ENCODE data around the gene VCAN. TPM values are rescaled to one million over a fixed set of nuclear protein-coding genes. Genes with fewer than 3 reads are reported as not detected.

Gene VCAN
- total RNA-seq, 2 experiments from 2014 or later = not detected

DNA sequence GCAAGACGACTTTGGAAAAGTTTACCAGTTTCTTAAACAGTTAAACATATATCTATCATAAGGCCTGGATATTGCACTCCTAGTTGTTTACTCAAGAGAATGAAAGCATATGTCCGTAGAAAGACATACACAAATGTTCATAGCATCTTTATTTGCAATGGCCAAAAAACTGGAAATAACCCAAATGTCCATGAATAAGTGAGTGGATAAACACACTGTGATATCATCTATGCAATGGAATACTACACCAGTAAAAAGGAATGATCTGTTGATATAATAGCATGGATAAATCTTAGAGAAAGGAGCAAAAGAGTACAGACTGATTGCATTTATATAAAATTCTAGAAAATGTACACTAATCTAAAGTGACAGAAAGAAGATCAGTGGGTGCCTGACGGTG lies 28.0 kb upstream of the VCAN start:
- no peak for DNase-seq
- Mint-ChIP-seq H3K9me3 (no peaks in the 10 kb centered on the region), H3K27ac (no peak overlapping the region), H3K27me3 (ENCODE audit: low read depth) (peaks cover 4% of the 10 kb centered on the region), H3K4me1 (ENCODE audit: low read depth) (no peaks in the 10 kb centered on the region), H3K36me3 (ENCODE audit: low read depth) (no peaks in the 10 kb centered on the region), H3K4me3 (no peak overlapping the region)
- CTCF ChIA-PET = no interaction called here
- intact Hi-C loops (cut with micrococcal nuclease) = no loop called here

- Mint-ChIP-seq H3K9me3 (no peaks in the 10 kb centered on the region), H3K4me3 (no peak overlapping the region), H3K36me3 (ENCODE audit: low read depth) (no peaks in the 10 kb centered on the region), H3K4me1 (ENCODE audit: low read depth) (no peaks in the 10 kb centered on the region), H3K27ac (no peak overlapping the region), H3K27me3 (ENCODE audit: low read depth) (peaks cover 4% of the 10 kb centered on the region)
- no peak for DNase-seq
- CTCF ChIA-PET = no interaction called here
- intact Hi-C loops (cut with micrococcal nuclease) = no loop called here
These were observed 27.1 kb upstream of the VCAN start for GRCh38 chr5:83444445-83444844.

DNA sequence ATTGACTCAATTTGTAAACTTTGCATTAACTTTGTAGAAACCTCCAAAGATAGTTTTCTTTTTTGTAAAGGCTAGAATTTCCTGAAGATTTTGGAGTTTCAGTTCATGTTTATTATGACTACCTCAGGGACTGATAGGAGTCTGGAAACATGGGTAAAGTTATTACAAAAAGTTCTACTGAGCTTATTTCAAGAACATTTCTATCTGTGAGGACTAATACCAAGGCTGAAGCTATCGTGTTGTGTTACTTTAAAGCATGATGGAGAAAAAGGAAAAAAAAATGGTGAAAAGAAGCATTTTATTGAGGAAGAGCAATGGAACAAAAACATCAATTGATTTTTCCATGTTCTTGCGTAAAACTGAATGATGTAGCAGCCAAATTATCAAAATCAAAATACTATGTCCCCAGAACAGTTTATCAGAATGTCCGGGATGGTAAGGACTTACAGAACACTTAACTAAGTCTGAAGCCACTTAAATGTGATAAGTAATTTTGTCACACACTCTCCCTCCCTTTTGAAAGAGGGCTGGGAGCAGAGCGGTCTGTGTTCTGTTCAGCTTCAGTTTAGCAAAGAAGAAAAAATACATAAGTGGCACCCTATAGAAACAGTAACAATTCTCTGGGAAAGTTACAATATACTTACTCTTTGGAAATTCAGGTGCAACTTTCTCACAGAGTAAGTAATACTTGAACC lies 25.1 kb upstream of the VCAN start:
- peaks cover 11% of the 10 kb centered on the region for H3K27me3 Mint-ChIP-seq (ENCODE audit: low read depth)
- CTCF ChIA-PET = interaction anchor here (0.6 kb wide), 1 partner anchor 1123 kb away, joined by 3 read pairs; no protein-coding TSS in a partner anchor
- H3K4me1 Mint-ChIP-seq (ENCODE audit: low read depth) = no peaks in the 10 kb centered on the region
- no peak for DNase-seq
- H3K27ac Mint-ChIP-seq = no peak overlapping the region
- no peaks in the 10 kb centered on the region for H3K36me3 Mint-ChIP-seq (ENCODE audit: low read depth)
- intact Hi-C loops (cut with micrococcal nuclease) = no loop called here
- H3K4me3 Mint-ChIP-seq = no peak overlapping the region
- H3K9me3 Mint-ChIP-seq = no peaks in the 10 kb centered on the region

GRCh38 chr5:83447533-83447932 lies 24.0 kb upstream of the VCAN start:
- intact Hi-C loops (cut with micrococcal nuclease) = no loop called here
- CTCF ChIA-PET = no interaction called here
- H3K27ac Mint-ChIP-seq = no peak overlapping the region
- no peaks in the 10 kb centered on the region for H3K4me1 Mint-ChIP-seq (ENCODE audit: low read depth)
- no peak overlapping the region for H3K4me3 Mint-ChIP-seq
- H3K36me3 Mint-ChIP-seq (ENCODE audit: low read depth) = no peaks in the 10 kb centered on the region
- H3K27me3 Mint-ChIP-seq (ENCODE audit: low read depth) = peaks cover 11% of the 10 kb centered on the region
- peaks cover under 1% of the 10 kb centered on the region for H3K9me3 Mint-ChIP-seq
- no peak for DNase-seq

- Mint-ChIP-seq H3K36me3 (ENCODE audit: low read depth) (peaks cover 3% of the 10 kb centered on the region), H3K27ac (no peak overlapping the region), H3K4me3 (no peak overlapping the region), H3K9me3 (peaks cover 21% of the 10 kb centered on the region), H3K27me3 (ENCODE audit: low read depth) (peaks cover 8% of the 10 kb centered on the region), H3K4me1 (ENCODE audit: low read depth) (no peaks in the 10 kb centered on the region)
- DNase-seq = no peak
- CTCF ChIA-PET = no interaction called here
- intact Hi-C loops (cut with micrococcal nuclease) = no loop called here
These were observed 21.2 kb upstream of the VCAN start for GRCh38 chr5:83450183-83450966.

- Mint-ChIP-seq H3K36me3 (ENCODE audit: low read depth) (peaks cover 3% of the 10 kb centered on the region), H3K4me3 (no peak overlapping the region), H3K9me3 (peaks cover 21% of the 10 kb centered on the region), H3K4me1 (ENCODE audit: low read depth) (no peaks in the 10 kb centered on the region), H3K27me3 (ENCODE audit: low read depth) (peaks cover 8% of the 10 kb centered on the region), H3K27ac (no peak overlapping the region)
- DNase-seq = no peak
- intact Hi-C loops (cut with micrococcal nuclease) = no loop called here
- CTCF ChIA-PET = interaction anchor here (0.7 kb wide), 1 partner anchor 808 kb away, joined by 4 read pairs; no protein-coding TSS in a partner anchor
These were observed 20.6 kb upstream of the VCAN start for GRCh38 chr5:83450967-83451248.

DNA sequence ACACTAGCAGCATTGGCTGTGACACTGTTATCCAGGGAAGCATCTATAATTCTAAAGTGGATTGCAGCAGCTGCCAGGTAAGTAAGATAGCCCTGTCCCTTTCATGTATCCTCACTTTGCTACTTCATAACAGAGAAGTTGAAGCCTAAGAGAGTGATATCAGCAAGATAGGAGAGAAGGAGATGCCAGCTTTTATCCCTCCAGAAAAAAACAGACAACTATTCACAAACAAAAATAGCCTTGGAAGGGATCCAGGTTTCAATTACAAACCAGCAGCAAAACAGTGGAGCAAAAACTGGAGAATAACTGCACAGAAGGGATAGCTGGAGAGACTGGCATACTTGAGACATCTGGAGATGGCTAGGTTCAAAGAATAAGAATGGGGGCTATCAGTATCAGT lies 19.6 kb upstream of the VCAN start:
- H3K4me1 Mint-ChIP-seq (ENCODE audit: low read depth) = no peaks in the 10 kb centered on the region
- no peak overlapping the region for H3K4me3 Mint-ChIP-seq
- DNase-seq = no peak
- CTCF ChIA-PET = no interaction called here
- H3K36me3 Mint-ChIP-seq (ENCODE audit: low read depth) = peaks cover 3% of the 10 kb centered on the region
- no peak overlapping the region for H3K27ac Mint-ChIP-seq
- H3K9me3 Mint-ChIP-seq = peaks cover 25% of the 10 kb centered on the region
- intact Hi-C loops (cut with micrococcal nuclease) = no loop called here
- peaks cover 7% of the 10 kb centered on the region for H3K27me3 Mint-ChIP-seq (ENCODE audit: low read depth)

DNA sequence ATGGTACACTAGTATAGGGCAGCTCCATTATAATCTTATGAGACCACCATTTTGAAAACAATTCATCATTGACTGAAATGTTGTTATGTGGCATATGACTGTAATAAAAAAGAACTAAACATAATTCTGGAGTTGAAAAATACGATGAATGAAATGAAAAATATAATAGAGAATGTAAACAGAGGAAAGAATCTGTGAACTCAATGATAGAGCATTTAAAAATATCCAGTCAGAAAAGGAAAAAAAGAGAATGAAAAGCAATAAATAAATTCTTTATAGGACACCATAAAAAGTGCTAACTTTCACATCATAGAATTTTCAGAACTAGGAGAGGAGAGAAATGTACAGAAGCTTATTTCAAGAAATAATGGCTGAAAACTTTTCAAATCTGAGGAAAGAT lies 17.6 kb upstream of the VCAN start:
- Mint-ChIP-seq H3K36me3 (ENCODE audit: low read depth) (peaks cover 3% of the 10 kb centered on the region), H3K4me1 (ENCODE audit: low read depth) (no peaks in the 10 kb centered on the region), H3K27ac (no peak overlapping the region), H3K4me3 (no peak overlapping the region), H3K27me3 (ENCODE audit: low read depth) (peaks cover 7% of the 10 kb centered on the region), H3K9me3 (peaks cover 25% of the 10 kb centered on the region)
- no peak for DNase-seq
- intact Hi-C loops (cut with micrococcal nuclease) = no loop called here
- CTCF ChIA-PET = no interaction called here

GRCh38 chr5:83464261-83464660 lies 7.3 kb upstream of the VCAN start:
- no peaks in the 10 kb centered on the region for H3K9me3 Mint-ChIP-seq
- H3K27me3 Mint-ChIP-seq (ENCODE audit: low read depth) = peaks cover 33% of the 10 kb centered on the region
- DNase-seq = no peak
- no peaks in the 10 kb centered on the region for H3K36me3 Mint-ChIP-seq (ENCODE audit: low read depth)
- intact Hi-C loops (cut with micrococcal nuclease) = no loop called here
- H3K27ac Mint-ChIP-seq = no peak overlapping the region
- no peak overlapping the region for H3K4me3 Mint-ChIP-seq
- H3K4me1 Mint-ChIP-seq (ENCODE audit: low read depth) = no peaks in the 10 kb centered on the region
- CTCF ChIA-PET = no interaction called here

- Mint-ChIP-seq H3K27ac (no peak overlapping the region), H3K4me1 (ENCODE audit: low read depth) (peaks cover 14% of the 10 kb centered on the region), H3K4me3 (no peak overlapping the region), H3K9me3 (no peaks in the 10 kb centered on the region), H3K36me3 (ENCODE audit: low read depth) (no peaks in the 10 kb centered on the region), H3K27me3 (ENCODE audit: low read depth) (peaks cover 63% of the 10 kb centered on the region)
- intact Hi-C loops (cut with micrococcal nuclease) = no loop called here
- no peak for DNase-seq
- CTCF ChIA-PET = interaction anchor here (0.7 kb wide), 1 partner anchor 903 kb away, joined by 3 read pairs; no protein-coding TSS in a partner anchor
These were observed 4.0 kb upstream of the VCAN start for GRCh38 chr5:83467371-83468035.

DNA sequence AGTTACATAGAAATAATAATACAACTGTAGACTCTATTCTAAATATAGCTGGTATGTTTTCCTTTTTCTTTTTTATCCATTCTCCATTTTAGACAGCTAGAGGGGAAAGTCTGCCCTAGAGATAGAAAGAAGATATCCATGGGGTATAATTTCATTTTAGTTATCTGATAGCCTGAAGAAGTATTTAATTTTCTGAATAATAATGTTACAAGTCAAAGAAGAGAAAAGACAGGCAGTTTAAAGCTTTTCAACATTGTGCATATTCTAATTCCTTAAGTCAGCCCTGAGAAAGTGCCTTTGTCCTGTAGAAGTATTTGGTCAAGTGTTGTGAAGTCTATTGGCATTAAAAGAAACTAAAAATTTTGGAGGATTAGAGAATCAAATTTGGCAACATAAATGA lies 2.5 kb upstream of the VCAN start:
- no peaks in the 10 kb centered on the region for H3K9me3 Mint-ChIP-seq
- peaks cover 28% of the 10 kb centered on the region for H3K4me1 Mint-ChIP-seq (ENCODE audit: low read depth)
- no peak overlapping the region for H3K4me3 Mint-ChIP-seq
- no peaks in the 10 kb centered on the region for H3K36me3 Mint-ChIP-seq (ENCODE audit: low read depth)
- H3K27ac Mint-ChIP-seq = no peak overlapping the region
- CTCF ChIA-PET = no interaction called here
- peaks cover 72% of the 10 kb centered on the region for H3K27me3 Mint-ChIP-seq (ENCODE audit: low read depth)
- intact Hi-C loops (cut with micrococcal nuclease) = no loop called here
- DNase-seq = no peak

DNA sequence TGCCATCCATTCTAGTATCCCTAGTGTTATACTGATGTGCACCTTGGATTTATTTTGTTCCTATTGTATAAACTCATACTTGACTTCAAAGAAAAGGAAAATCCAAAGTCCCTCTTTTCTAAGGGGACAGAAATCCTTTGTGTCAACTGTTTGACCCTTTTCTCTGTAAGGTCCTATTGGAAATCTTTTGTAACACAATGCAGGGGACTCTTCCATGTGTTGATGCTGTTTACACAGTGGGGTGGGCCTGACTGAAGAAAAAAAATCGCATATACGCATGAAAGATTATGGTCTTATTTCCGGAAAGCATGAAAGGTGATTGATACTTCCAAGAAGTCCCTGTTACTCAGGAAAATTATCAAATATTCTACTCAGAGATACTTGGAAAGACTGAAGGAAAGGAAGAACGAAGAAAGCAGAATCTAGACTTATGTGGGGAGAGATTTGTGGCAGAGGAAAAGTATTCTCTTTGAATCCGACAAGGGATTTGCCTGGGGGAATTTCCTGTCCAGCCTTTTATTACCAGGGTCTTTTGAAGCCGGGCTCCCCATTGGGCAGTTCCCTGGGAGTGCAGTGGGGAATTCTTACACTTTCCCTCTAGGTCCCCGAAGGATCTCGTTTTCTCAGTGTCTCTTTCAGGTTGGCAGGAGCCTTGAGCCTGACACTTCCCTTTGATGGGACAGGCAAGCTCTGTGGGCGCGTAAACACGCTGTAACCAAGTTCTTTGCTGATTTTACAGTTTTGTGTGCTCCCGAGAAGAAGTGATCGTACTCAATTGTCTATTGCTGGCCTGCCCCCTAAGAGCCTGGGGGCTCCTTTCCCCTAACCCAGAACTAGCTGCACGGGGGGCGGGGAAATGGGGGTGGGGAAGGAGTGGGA lies 779 bp upstream of the VCAN start:
- Mint-ChIP-seq H3K4me3 (no peak overlapping the region), H3K4me1 (ENCODE audit: low read depth) (peaks cover 36% of the 10 kb centered on the region), H3K27me3 (ENCODE audit: low read depth) (peaks cover 78% of the 10 kb centered on the region), H3K27ac (no peak overlapping the region), H3K9me3 (no peaks in the 10 kb centered on the region), H3K36me3 (ENCODE audit: low read depth) (no peaks in the 10 kb centered on the region)
- CTCF ChIA-PET = no interaction called here
- intact Hi-C loops (cut with micrococcal nuclease) = loop anchor here (5.0 kb wide), 2 partner anchors 92 to 588 kb away; no protein-coding TSS in a partner anchor
- no peak for DNase-seq
